Loucy (cell line): ENCODE data around the gene MAP1LC3A.

Source experiments
- H2AFZ ChIP-seq: fragments of 200-600 bp; sonication (generic); 2 replicates; pipeline ENCODE4 v1.6.0; 2016; ENCODE audit warnings: antibody characterized with exemption, mild to moderate bottlenecking, low read length, moderate library complexity
- H3F3A ChIP-seq: fragments of 200-600 bp; 2 replicates; pipeline ENCODE4 v1.6.0; 2016; ENCODE audit warnings: antibody characterized with exemption, low read depth, mild to moderate bottlenecking
- H3K27me3 ChIP-seq: fragments of 200-600 bp; sonication (generic); 2 replicates; pipeline ENCODE4 v1.6.1; 2014; ENCODE audit warnings: low read length, mild to moderate bottlenecking; ENCODE audit not compliant: insufficient read depth, poor library complexity, severe bottlenecking
- H3K36me3 ChIP-seq: fragments of 200-600 bp; sonication (generic); 2 replicates; pipeline ENCODE4 v1.6.1; 2016; ENCODE audit warnings: low read length; ENCODE audit not compliant: insufficient read depth
- H3K4me1 ChIP-seq: fragments of 200-600 bp; sonication (generic); 2 replicates; pipeline ENCODE4 v1.5.1; 2014; ENCODE audit warnings: low read length, mild to moderate bottlenecking; ENCODE audit not compliant: insufficient read depth, poor library complexity, severe bottlenecking
- H3K4me2 ChIP-seq: fragments of 200-600 bp; sonication (generic); 2 replicates; pipeline ENCODE4 v1.6.0; 2014; ENCODE audit warnings: antibody characterized with exemption, low read length, low read depth, mild to moderate bottlenecking; ENCODE audit not compliant: poor library complexity, severe bottlenecking
- H3K4me3 ChIP-seq: fragments of 200-600 bp; sonication (generic); 2 replicates; pipeline ENCODE4 v1.5.1; 2014; ENCODE audit warnings: low read length, mild to moderate bottlenecking, mixed read lengths; ENCODE audit not compliant: poor library complexity, severe bottlenecking
- H3K79me2 ChIP-seq: fragments of 200-600 bp; sonication (generic); 2 replicates; pipeline ENCODE4 v1.6.1; 2014; ENCODE audit warnings: low read length; ENCODE audit not compliant: insufficient read depth
- H3K9ac ChIP-seq: fragments of 200-600 bp; sonication (generic); 2 replicates; pipeline ENCODE4 v1.6.0; 2014; ENCODE audit warnings: mild to moderate bottlenecking, low read depth, low read length, moderate library complexity; ENCODE audit not compliant: poor library complexity, severe bottlenecking
- H3K9me2 ChIP-seq: fragments of 200-600 bp; sonication (generic); replicated peaks from 2 replicates; pipeline ENCODE4 v1.6.1; 2016; ENCODE audit warnings: low read depth, low read length, mixed read lengths
- H3K9me3 ChIP-seq: fragments of 200-600 bp; sonication (generic); 2 replicates; pipeline ENCODE4 v1.6.1; 2014; ENCODE audit warnings: mild to moderate bottlenecking, antibody characterized with exemption, low read length, low read depth; ENCODE audit not compliant: insufficient read depth
- H4K20me1 ChIP-seq: fragments of 200-600 bp; sonication (generic); 2 replicates; pipeline ENCODE4 v1.6.0; 2014; ENCODE audit warnings: antibody characterized with exemption, low read length, mild to moderate bottlenecking; ENCODE audit not compliant: insufficient read depth, poor library complexity, severe bottlenecking
- EZH2phosphoT487 ChIP-seq: fragments of 200-600 bp; IDR thresholded peaks from 2 replicates; pipeline ENCODE4 v1.6.1; 2018; ENCODE audit warnings: antibody characterized with exemption, mild to moderate bottlenecking, moderate library complexity, borderline replicate concordance
- TF ChIP-seq, protein P1 (sequence below): fragments of 200-600 bp; sonication (generic); conservative IDR thresholded peaks from 2 replicates; pipeline ENCODE4 v1.5.1; 2014; ENCODE audit warnings: mild to moderate bottlenecking, antibody characterized with exemption, low read length

Gene MAP1LC3A

DNA sequence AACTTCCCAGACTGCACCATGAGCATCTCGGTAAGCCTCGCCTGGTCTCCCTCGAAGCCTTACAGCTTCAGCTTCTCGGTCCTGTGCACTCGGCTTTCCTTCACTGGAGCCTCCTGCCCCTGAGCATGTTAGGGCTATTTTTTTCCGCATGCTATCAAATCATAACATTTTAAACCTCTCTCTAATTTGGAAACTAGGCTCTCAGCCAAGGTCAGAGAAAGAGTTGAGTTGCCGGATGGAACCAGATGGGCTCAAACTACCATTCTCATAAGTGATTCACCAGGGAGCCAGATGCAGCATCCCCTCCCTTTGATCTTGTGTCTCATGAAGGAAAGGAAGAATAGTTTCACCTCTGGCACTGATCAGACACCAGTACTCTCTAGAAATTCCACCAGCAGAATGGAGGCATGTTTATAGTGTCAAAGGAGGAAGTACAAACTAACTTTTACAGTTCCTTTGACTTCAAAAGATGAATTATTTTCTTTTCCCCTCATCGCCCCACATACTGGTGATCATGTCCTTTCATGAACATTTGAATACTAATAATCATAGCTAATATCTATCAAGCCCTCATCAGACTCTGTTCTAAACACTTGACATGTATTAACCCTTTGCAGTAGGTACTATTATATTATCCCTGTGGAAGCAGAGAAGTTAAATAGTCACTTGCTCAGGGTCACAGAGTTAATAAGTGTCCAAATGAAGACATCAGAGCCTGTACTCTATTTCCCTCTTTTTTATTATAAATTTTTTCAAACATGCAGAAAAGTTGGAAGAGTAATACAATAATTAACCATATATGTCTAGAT is 46.7 kb downstream of the MAP1LC3A start:
- H3K4me1 ChIP-seq, result no peaks in the 10 kb centered on the region
- H3K9me3 ChIP-seq, result no peaks in the 10 kb centered on the region
- H4K20me1 ChIP-seq, result no peaks in the 10 kb centered on the region
- H2AFZ ChIP-seq, result no peak overlapping the region
- H3K9ac ChIP-seq, result no peak overlapping the region
- no peak overlapping the region for H3K4me2 ChIP-seq
- H3K79me2 ChIP-seq, result no peaks in the 10 kb centered on the region
- TF ChIP-seq, protein P1, sequence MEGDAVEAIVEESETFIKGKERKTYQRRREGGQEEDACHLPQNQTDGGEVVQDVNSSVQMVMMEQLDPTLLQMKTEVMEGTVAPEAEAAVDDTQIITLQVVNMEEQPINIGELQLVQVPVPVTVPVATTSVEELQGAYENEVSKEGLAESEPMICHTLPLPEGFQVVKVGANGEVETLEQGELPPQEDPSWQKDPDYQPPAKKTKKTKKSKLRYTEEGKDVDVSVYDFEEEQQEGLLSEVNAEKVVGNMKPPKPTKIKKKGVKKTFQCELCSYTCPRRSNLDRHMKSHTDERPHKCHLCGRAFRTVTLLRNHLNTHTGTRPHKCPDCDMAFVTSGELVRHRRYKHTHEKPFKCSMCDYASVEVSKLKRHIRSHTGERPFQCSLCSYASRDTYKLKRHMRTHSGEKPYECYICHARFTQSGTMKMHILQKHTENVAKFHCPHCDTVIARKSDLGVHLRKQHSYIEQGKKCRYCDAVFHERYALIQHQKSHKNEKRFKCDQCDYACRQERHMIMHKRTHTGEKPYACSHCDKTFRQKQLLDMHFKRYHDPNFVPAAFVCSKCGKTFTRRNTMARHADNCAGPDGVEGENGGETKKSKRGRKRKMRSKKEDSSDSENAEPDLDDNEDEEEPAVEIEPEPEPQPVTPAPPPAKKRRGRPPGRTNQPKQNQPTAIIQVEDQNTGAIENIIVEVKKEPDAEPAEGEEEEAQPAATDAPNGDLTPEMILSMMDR, result no peak
- TF ChIP-seq EZH2phosphoT487, result no peak
- H3K36me3 ChIP-seq, result no peaks in the 10 kb centered on the region
- H3K9me2 ChIP-seq, result no peaks in the 10 kb centered on the region
- H3K4me3 ChIP-seq, result no peak overlapping the region
- H3K27me3 ChIP-seq, result no peaks in the 10 kb centered on the region
- H3F3A ChIP-seq, result no peaks in the 10 kb centered on the region

DNA sequence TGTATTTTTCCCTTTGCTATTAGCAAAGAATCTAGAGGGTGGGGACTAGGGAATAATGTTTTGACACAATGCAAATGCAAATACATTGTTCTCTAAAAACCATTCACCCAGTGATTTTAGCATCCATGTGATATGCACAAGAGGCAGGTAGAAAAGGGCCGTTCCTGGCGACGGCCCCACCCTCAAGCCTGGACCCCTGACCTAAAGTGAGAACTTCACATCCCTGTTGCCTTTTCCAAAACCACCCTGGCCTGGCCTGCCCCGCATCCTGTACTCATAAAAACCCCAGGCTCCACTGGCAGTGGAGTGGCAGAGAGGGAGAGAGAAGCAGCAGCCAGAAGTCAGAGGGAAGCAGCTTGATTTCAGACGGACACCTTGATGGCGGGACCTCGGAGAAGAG is 48.5 kb downstream of the MAP1LC3A start:
- Histone ChIP-seq H3K9me3 (no peaks in the 10 kb centered on the region), H3K4me3 (no peak overlapping the region), H3K36me3 (0 out of 2 replicates have a peak, but pooled peaks cover 2% of the 10 kb centered on the region), H3K27me3 (no peaks in the 10 kb centered on the region), H3K4me1 (no peaks in the 10 kb centered on the region), H3K4me2 (no peak overlapping the region), H3F3A (no peaks in the 10 kb centered on the region), H3K9me2 (no peaks in the 10 kb centered on the region), H4K20me1 (no peaks in the 10 kb centered on the region), H2AFZ (no peak overlapping the region), H3K79me2 (no peaks in the 10 kb centered on the region), H3K9ac (no peak overlapping the region)
- TF ChIP-seq EZH2phosphoT487, result no peak
- TF ChIP-seq, protein P1, result no peak
